Endothelial cell of umbilical vein (primary cell): ENCODE data around the gene KRTAP10-2. TPM values are rescaled to one million over a fixed set of nuclear protein-coding genes. Genes with fewer than 3 reads are reported as not detected.

Experiments used
- BruUV-seq: library from RNA; stranded (reverse); fragments of 400-500 nt; replicated peaks from 2 replicates; lab custom pipeline; 2021; lab: Mats Ljungman, UMichigan
- CTCF ChIA-PET: fragments of 300-600, 350-600 bp; sonication (Branson Sonifier 250); formaldehyde crosslinking; loops from one replicate; lab custom pipeline; 2021; ENCODE audit warnings: antibody characterized with exemption, inconsistent platforms; lab: Charles Lee
- POLR2A ChIA-PET: fragments of 300-600, 350-600 bp; sonication (Branson Sonifier 250); formaldehyde crosslinking; loops from one replicate; lab custom pipeline; 2021; ENCODE audit warnings: antibody characterized with exemption, inconsistent platforms; lab: Charles Lee
- DNase-seq: peaks from one replicate; pipeline ENCODE4 v3.0.0-alpha.2; 2011; ENCODE audit warnings: low read depth, low spot score
- FAIRE-seq: peaks from 2 replicates; lab custom pipeline; 2011; peaks lifted over from hg19 to GRCh38; lab: Jason Lieb, UNC
- H2AFZ ChIP-seq: 2 replicates; pipeline ENCODE4 v1.6.0; 2012; ENCODE audit warnings: low read depth, low read length, control low read depth, inconsistent platforms
- H3K27ac ChIP-seq: 2 replicates; pipeline ENCODE4 v1.5.1; 2011; ENCODE audit warnings: low read depth, mild to moderate bottlenecking, control low read depth, low read length, moderate library complexity; ENCODE audit not compliant: insufficient read depth
- H3K27me3 ChIP-seq, 2 experiments: 2 replicates each; pipeline versions ENCODE4 v1.6.0 to v1.6.1; 2011; ENCODE audit warnings: low read length in 2 of 2, mixed read lengths in 1 of 2; ENCODE audit not compliant: control insufficient read depth in 2 of 2, insufficient read depth in 2 of 2
- H3K36me3 ChIP-seq, 2 experiments: 2 replicates in 1 of 2; 3 replicates in 1 of 2; pipeline ENCODE4 v1.5.1; 2011; ENCODE audit warnings: low read length in 2 of 2, mild to moderate bottlenecking in 1 of 2, moderate library complexity in 1 of 2; ENCODE audit not compliant: control insufficient read depth in 2 of 2, insufficient read depth in 2 of 2; ENCODE audit errors: extremely low read depth in 1 of 2
- H3K4me1 ChIP-seq: 3 replicates; pipeline ENCODE4 v1.5.1; 2011; ENCODE audit warnings: mild to moderate bottlenecking, low read length; ENCODE audit not compliant: control insufficient read depth, insufficient read depth; ENCODE audit errors: extremely low read depth
- H3K4me2 ChIP-seq: 2 replicates; pipeline ENCODE4 v1.6.1; 2011; ENCODE audit warnings: low read length, control low read depth, mixed read lengths; ENCODE audit not compliant: insufficient read depth
- H3K4me3 ChIP-seq, 3 experiments: fragments of 200-600 bp in 1 of 3; sonication (generic), shearing (Covaris generic) in 1 of 3; replicated peaks in 1 of 3; 2 replicates each; pipeline ENCODE4 v1.5.1; 2011 to 2016; ENCODE audit warnings: control low read depth in 3 of 3, low read length in 3 of 3, mild to moderate bottlenecking in 2 of 3, inconsistent platforms in 1 of 3, low read depth in 1 of 3, moderate library complexity in 1 of 3; ENCODE audit not compliant: insufficient read depth in 1 of 3
- H3K79me2 ChIP-seq: 2 replicates; pipeline ENCODE4 v1.6.0; 2012; ENCODE audit warnings: low read length, inconsistent platforms; ENCODE audit not compliant: control insufficient read depth, insufficient read depth
- H3K9ac ChIP-seq: replicated peaks from 2 replicates; pipeline ENCODE3; 2011; ENCODE audit warnings: low read length, control low read depth; ENCODE audit not compliant: insufficient read depth; ENCODE audit errors: extremely low read depth
- H3K9me1 ChIP-seq: replicated peaks from 3 replicates; pipeline ENCODE4 v1.6.0; 2011; ENCODE audit warnings: mild to moderate bottlenecking, low read length; ENCODE audit not compliant: control insufficient read depth, insufficient read depth; ENCODE audit errors: extremely low read depth
- H3K9me3 ChIP-seq: replicated peaks from 2 replicates; pipeline ENCODE4 v1.5.1; 2012; ENCODE audit warnings: low read length, inconsistent platforms; ENCODE audit not compliant: control insufficient read depth, insufficient read depth
- H4K20me1 ChIP-seq: replicated peaks from 2 replicates; pipeline ENCODE3; 2011; ENCODE audit warnings: mild to moderate bottlenecking, low read length; ENCODE audit not compliant: control insufficient read depth, insufficient read depth; ENCODE audit errors: extremely low read depth
- EZH2 ChIP-seq: IDR thresholded peaks from 2 replicates; pipeline ENCODE4 v1.6.1; 2012; ENCODE audit warnings: borderline replicate concordance, low read depth, mild to moderate bottlenecking, moderate library complexity, low read length, inconsistent platforms; ENCODE audit not compliant: severe bottlenecking
- FOS ChIP-seq: IDR thresholded peaks from 2 replicates; pipeline ENCODE4 v1.6.1; 2011; ENCODE audit warnings: mild to moderate bottlenecking, low read length, moderate library complexity, borderline replicate concordance; ENCODE audit not compliant: insufficient read depth
- GATA2 ChIP-seq: IDR thresholded peaks from 2 replicates; pipeline ENCODE4 v1.7.0; 2011; ENCODE audit warnings: low read depth, mild to moderate bottlenecking, moderate library complexity, mixed read lengths, low read length; ENCODE audit not compliant: insufficient read length, insufficient read depth
- JUN ChIP-seq: IDR thresholded peaks from 2 replicates; pipeline ENCODE4 v1.6.1; 2011; ENCODE audit warnings: borderline replicate concordance, low read depth; ENCODE audit not compliant: insufficient read length, insufficient read depth
- MYC ChIP-seq: IDR thresholded peaks from one replicate; pipeline ENCODE4 v1.6.1; 2011; ENCODE audit warnings: mild to moderate bottlenecking, low read depth, low read length
- POLR2A ChIP-seq: IDR thresholded peaks from 2 replicates; pipeline ENCODE4 v1.6.1; 2012; ENCODE audit warnings: low read depth, mild to moderate bottlenecking, control low read depth, low read length
- POLR2AphosphoS5 ChIP-seq: IDR thresholded peaks from 2 replicates; pipeline ENCODE4 v1.6.1; 2012; ENCODE audit warnings: low read depth, mild to moderate bottlenecking, control low read depth, low read length, moderate library complexity; ENCODE audit not compliant: insufficient read depth
- dilution Hi-C: fragments of 300-500 bp; cut with MboI; formaldehyde crosslinking; loops from one replicate; pipeline ENCODE4 v1.15.0; 2019; ENCODE audit warnings: low sequenced_read_pairs; ENCODE audit not compliant: extremely low pct_ligation_motif_present
- intact Hi-C: fragments of 100-400 bp; cut with micrococcal nuclease; formaldehyde crosslinking; loops from one replicate; pipeline ENCODE4 v1.10.0; 2022
- polyA plus RNA-seq, 4 experiments: library from polyadenylated mRNA; depleted of rRNA in 3 of 4; stranded (reverse) in 3 of 4; unstranded in 1 of 4; fragments of >200 nt; gene quantifications; 2 replicates each; pipeline versions ENCODE4 v1.2.1 to v1.2.3, GENCODE V29; 2011 to 2012; ENCODE audit warnings: missing spikeins in 1 of 4
- total RNA-seq: library from RNA; stranded (reverse); gene quantifications from 2 replicates; pipeline ENCODE4 v1.2.3, GENCODE V29; 2021
- TF ChIP-seq, protein P1 (sequence below), 2 donors: IDR thresholded peaks; 1 replicate in 1 of 2; 2 replicates in 1 of 2; pipeline ENCODE4 v1.5.1; 2011; ENCODE audit warnings: low read length in 2 of 2, mild to moderate bottlenecking in 2 of 2, moderate library complexity in 2 of 2, control low read depth in 1 of 2, inconsistent platforms in 1 of 2, low read depth in 1 of 2; ENCODE audit not compliant: insufficient read depth in 1 of 2; ENCODE audit errors: extremely low read depth in 1 of 2
- TF ChIP-seq, protein P2 (sequence below): IDR thresholded peaks from 2 replicates; pipeline ENCODE4 v1.6.1; 2011; ENCODE audit not compliant: insufficient read depth, insufficient read length

The KRTAP10-2 gene
- total and polyA plus RNA-seq, 2 donors (not counting 3 experiments of a cell fraction or from before 2014, with no cell fraction given) = not detected

GRCh38 chr21:44539991-44540666 is 11.2 kb downstream of the KRTAP10-2 start, which contains the start of gene KRTAP10-1:
TSS of gene KRTAP10-1 (minus strand) at chr21:44540195. CDS start at chr21:44540150, 45 bp downstream.
- Histone ChIP-seq H4K20me1 (no peaks in the 10 kb centered on the region), H2AFZ (no peak within 1 kb of the TSS), H3K9me1 (no peaks in the 10 kb centered on the region), H3K27me3 (peaks cover 0 to 15% of the 10 kb centered on the region in 2 experiments), H3K4me1 (no peaks in the 10 kb centered on the region), H3K4me3 (no peak within 1 kb of the TSS), H3K27ac (no peak within 1 kb of the TSS), H3K36me3 (no peaks in the 10 kb centered on the region), H3K9ac (no peak within 1 kb of the TSS), H3K4me2 (no peak within 1 kb of the TSS), H3K9me3 (no peaks in the 10 kb centered on the region), H3K79me2 (no peaks in the 10 kb centered on the region)
- POLR2A ChIA-PET = no interaction called here
- intact Hi-C loops (no loop called here), dilution Hi-C loops (no loop called here)
- TF ChIP-seq FOS (no peak), POLR2AphosphoS5 (no peak), JUN (no peak), GATA2 (no peak), POLR2A (no peak), EZH2 (no peak), MYC (no peak)
- TF ChIP-seq, protein P1, sequence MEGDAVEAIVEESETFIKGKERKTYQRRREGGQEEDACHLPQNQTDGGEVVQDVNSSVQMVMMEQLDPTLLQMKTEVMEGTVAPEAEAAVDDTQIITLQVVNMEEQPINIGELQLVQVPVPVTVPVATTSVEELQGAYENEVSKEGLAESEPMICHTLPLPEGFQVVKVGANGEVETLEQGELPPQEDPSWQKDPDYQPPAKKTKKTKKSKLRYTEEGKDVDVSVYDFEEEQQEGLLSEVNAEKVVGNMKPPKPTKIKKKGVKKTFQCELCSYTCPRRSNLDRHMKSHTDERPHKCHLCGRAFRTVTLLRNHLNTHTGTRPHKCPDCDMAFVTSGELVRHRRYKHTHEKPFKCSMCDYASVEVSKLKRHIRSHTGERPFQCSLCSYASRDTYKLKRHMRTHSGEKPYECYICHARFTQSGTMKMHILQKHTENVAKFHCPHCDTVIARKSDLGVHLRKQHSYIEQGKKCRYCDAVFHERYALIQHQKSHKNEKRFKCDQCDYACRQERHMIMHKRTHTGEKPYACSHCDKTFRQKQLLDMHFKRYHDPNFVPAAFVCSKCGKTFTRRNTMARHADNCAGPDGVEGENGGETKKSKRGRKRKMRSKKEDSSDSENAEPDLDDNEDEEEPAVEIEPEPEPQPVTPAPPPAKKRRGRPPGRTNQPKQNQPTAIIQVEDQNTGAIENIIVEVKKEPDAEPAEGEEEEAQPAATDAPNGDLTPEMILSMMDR (IDR thresholded peaks at IDR 0.05; ENCODE audit: extremely low read depth in 1 of 2, insufficient read depth in 1 of 2, low read depth in 1 of 2, low read length in 2 of 2) = no peak
- TF ChIP-seq, protein P2, sequence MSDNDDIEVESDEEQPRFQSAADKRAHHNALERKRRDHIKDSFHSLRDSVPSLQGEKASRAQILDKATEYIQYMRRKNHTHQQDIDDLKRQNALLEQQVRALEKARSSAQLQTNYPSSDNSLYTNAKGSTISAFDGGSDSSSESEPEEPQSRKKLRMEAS = no peak
- no TSS peak for BruUV-seq
- DNase-seq = no peak
- CTCF ChIA-PET = no interaction called here
- FAIRE-seq = no peak
